Measurements from ENCODE around the gene ST7L.

GRCh38 chr1:112554411-112554810, 64.5 kb downstream of the ST7L start:
- TF ChIP-seq, protein P1, sequence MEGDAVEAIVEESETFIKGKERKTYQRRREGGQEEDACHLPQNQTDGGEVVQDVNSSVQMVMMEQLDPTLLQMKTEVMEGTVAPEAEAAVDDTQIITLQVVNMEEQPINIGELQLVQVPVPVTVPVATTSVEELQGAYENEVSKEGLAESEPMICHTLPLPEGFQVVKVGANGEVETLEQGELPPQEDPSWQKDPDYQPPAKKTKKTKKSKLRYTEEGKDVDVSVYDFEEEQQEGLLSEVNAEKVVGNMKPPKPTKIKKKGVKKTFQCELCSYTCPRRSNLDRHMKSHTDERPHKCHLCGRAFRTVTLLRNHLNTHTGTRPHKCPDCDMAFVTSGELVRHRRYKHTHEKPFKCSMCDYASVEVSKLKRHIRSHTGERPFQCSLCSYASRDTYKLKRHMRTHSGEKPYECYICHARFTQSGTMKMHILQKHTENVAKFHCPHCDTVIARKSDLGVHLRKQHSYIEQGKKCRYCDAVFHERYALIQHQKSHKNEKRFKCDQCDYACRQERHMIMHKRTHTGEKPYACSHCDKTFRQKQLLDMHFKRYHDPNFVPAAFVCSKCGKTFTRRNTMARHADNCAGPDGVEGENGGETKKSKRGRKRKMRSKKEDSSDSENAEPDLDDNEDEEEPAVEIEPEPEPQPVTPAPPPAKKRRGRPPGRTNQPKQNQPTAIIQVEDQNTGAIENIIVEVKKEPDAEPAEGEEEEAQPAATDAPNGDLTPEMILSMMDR (IDR thresholded peaks at IDR 0.05) = no peak
- no peak for TF ChIP-seq POLR2A (IDR thresholded peaks at IDR 0.05)

Data from testis (tissue), 2 donors.